Ovary (tissue), 3 donors: ENCODE data around the gene ALPI.
"Not testable (repeated sequence)": the region's sequence is repeated elsewhere in the genome, so short reads cannot be mapped to it uniquely, and the experiment has no call there.

Experiments used
- EP300 ChIP-seq: sonication (generic); formaldehyde crosslinking; IDR thresholded peaks from one replicate; pipeline ENCODE4 v1.6.1; 2017; ENCODE audit warnings: antibody characterized with exemption
- POLR2A ChIP-seq: fragments of 450-650 bp; IDR thresholded peaks from one replicate; pipeline ENCODE4 v1.6.1; 2017; ENCODE audit warnings: antibody characterized with exemption, mild to moderate bottlenecking, moderate library complexity
- TF ChIP-seq, protein P1 (sequence below), 3 donors: fragments of 450-650 bp in 2 of 3; fragments of 200-600 bp in 1 of 3; IDR thresholded peaks; one replicate each; pipeline versions ENCODE4 v1.5.1 to v1.8.0; 2016 to 2022; ENCODE audit warnings: antibody characterized with exemption in 3 of 3, mild to moderate bottlenecking in 1 of 3
- donor health status: DM: no; HTN: no; CAD: no.

DNA sequence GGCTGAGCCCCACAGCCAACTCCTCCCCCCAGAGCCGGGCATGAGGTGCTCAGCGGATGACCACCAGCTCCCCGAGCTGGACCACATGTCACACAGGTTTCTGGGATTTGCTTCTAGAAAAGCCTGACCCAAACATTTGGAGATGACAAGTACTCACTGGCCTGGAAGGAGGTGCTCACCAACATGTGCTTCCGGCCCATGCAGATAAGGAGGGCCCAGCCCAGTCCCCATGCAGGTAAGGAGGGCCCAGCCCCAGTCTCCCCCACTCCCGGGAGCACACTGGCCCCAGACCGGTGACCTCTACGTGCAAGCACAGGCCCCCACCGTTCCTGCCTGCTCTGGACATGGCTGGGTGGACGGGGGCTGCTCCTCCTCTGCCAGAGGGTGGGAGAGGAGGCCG is 14.0 kb upstream of the ALPI start:
- TF ChIP-seq, protein P1, sequence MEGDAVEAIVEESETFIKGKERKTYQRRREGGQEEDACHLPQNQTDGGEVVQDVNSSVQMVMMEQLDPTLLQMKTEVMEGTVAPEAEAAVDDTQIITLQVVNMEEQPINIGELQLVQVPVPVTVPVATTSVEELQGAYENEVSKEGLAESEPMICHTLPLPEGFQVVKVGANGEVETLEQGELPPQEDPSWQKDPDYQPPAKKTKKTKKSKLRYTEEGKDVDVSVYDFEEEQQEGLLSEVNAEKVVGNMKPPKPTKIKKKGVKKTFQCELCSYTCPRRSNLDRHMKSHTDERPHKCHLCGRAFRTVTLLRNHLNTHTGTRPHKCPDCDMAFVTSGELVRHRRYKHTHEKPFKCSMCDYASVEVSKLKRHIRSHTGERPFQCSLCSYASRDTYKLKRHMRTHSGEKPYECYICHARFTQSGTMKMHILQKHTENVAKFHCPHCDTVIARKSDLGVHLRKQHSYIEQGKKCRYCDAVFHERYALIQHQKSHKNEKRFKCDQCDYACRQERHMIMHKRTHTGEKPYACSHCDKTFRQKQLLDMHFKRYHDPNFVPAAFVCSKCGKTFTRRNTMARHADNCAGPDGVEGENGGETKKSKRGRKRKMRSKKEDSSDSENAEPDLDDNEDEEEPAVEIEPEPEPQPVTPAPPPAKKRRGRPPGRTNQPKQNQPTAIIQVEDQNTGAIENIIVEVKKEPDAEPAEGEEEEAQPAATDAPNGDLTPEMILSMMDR (IDR thresholded peaks at IDR 0.05): not testable (repeated sequence)
- TF ChIP-seq POLR2A, EP300: not testable (repeated sequence)
